Hematopoietic multipotent progenitor cell treated with erythropoietin and hydrocortisone succinate and interleukin-3 and kit ligand, for 15 days (in vitro differentiated cells): ENCODE measurements around the gene FCN2.

Experiments
- DNase-seq: peaks from one replicate; pipeline ENCODE4 v3.0.0-alpha.2; 2015; ENCODE audit warnings: low spot score

Gene FCN2

GRCh38 chr9:134933076-134933659, 52.6 kb downstream of the FCN2 start:
- DNase-seq, result no peak

- no peak for DNase-seq
Measured at GRCh38 chr9:134935056-134935640, 54.5 kb downstream of the FCN2 start.

GRCh38 chr9:134935701-134936345, 55.2 kb downstream of the FCN2 start:
- DNase-seq, result no peak

GRCh38 chr9:134936346-134937163, 55.9 kb downstream of the FCN2 start:
- no peak for DNase-seq
